K562 (cell line): ENCODE data around the gene PLEKHM2. TPM values are rescaled to one million over a fixed set of nuclear protein-coding genes. Genes with fewer than 3 reads are reported as not detected.
A peak's percentile ranks its signal among the peaks of the same experiment; 100 is the strongest.

Experiments used
- ATAC-seq: fragments of 200-7000 bp; cut with Tn5 transposase; 3 replicates; pipeline ENCODE4 v1.9.1; 2020; ENCODE audit warnings: moderate library complexity
- BruUV-seq: library from RNA; stranded (reverse); fragments of 400-500 nt; replicated peaks from 2 replicates; lab custom pipeline; 2021; lab: Mats Ljungman, UMichigan
- CTCF ChIA-PET: fragments of 300-600 bp; formaldehyde crosslinking; extraction: SDS; loops from one replicate; lab custom pipeline; 2021; ENCODE audit warnings: low intra/inter-chr PET ratio; lab: Yijun Ruan, JAX
- POLR2A ChIA-PET: fragments of 300-600, 350-650 bp; sonication (Branson Sonifier 250); formaldehyde crosslinking; extraction: SDS; loops from one replicate; lab custom pipeline; 2021; ENCODE audit warnings: antibody characterized with exemption, inconsistent platforms; lab: Yijun Ruan, JAX
- DNase-seq, 4 experiments: peaks; one replicate each; pipeline versions ENCODE4 v3.0.0 to v3.0.0-alpha.2; 2011 to 2018; ENCODE audit warnings: low spot score in 3 of 4, mixed read lengths in 3 of 4; ENCODE audit errors: extremely low read depth in 1 of 4
- FAIRE-seq: peaks from 2 replicates; lab custom pipeline; 2011; peaks lifted over from hg19 to GRCh38; lab: Jason Lieb, UNC
- H2AFZ ChIP-seq: 2 replicates; pipeline ENCODE4 v1.6.0; 2011; ENCODE audit warnings: low read depth, low read length, control low read depth, inconsistent platforms
- H3K27ac ChIP-seq: fragments of 200-600 bp; 3 replicates; pipeline ENCODE4 v1.8.0; 2011; ENCODE audit warnings: low read depth, mild to moderate bottlenecking, control low read depth, inconsistent platforms, low read length, moderate library complexity, mixed read lengths; ENCODE audit errors: extremely low read depth
- H3K27me3 ChIP-seq, 2 experiments: fragments of 300-600 bp in 1 of 2; 2 replicates in 1 of 2; 3 replicates in 1 of 2; pipeline versions ENCODE4 v1.6.0 to v1.8.0; 2011; ENCODE audit warnings: inconsistent platforms in 2 of 2, low read length in 2 of 2, mild to moderate bottlenecking in 1 of 2, mixed read lengths in 1 of 2, moderate library complexity in 1 of 2; ENCODE audit not compliant: control insufficient read depth in 2 of 2, insufficient read depth in 2 of 2
- H3K36me3 ChIP-seq: fragments of 300-600 bp; 3 replicates; pipeline ENCODE4 v1.8.0; 2011; ENCODE audit warnings: mild to moderate bottlenecking, low read length, inconsistent platforms; ENCODE audit not compliant: control insufficient read depth, insufficient read depth
- H3K4me1 ChIP-seq, 2 experiments: fragments of 200-600 bp in 1 of 2; replicated peaks in 1 of 2; 2 replicates in 1 of 2; 3 replicates in 1 of 2; pipeline versions ENCODE4 v1.5.1 to v1.8.0; 2011; ENCODE audit warnings: inconsistent platforms in 2 of 2, low read length in 2 of 2, mild to moderate bottlenecking in 1 of 2, mixed read lengths in 1 of 2, moderate library complexity in 1 of 2; ENCODE audit not compliant: control insufficient read depth in 2 of 2, insufficient read depth in 2 of 2
- H3K4me2 ChIP-seq: 2 replicates; pipeline ENCODE4 v1.6.1; 2011; ENCODE audit warnings: low read length, control low read depth, inconsistent platforms, mixed read lengths; ENCODE audit not compliant: insufficient read depth
- H3K4me3 ChIP-seq: fragments of 200-600 bp; sonication (generic), shearing (Covaris generic); 2 replicates; pipeline ENCODE4 v1.5.1; 2016; ENCODE audit warnings: control low read depth, inconsistent platforms
- H3K79me2 ChIP-seq: fragments of 200-600 bp; 3 replicates; pipeline ENCODE4 v1.8.0; 2011; ENCODE audit warnings: low read length, inconsistent platforms; ENCODE audit not compliant: control insufficient read depth, insufficient read depth
- H3K9ac ChIP-seq, 2 experiments: 2 replicates each; pipeline versions ENCODE4 v1.6.0 to v1.6.1; 2011; ENCODE audit warnings: low read depth in 2 of 2, low read length in 2 of 2, control low read depth in 1 of 2, inconsistent platforms in 1 of 2, mild to moderate bottlenecking in 1 of 2, mixed read lengths in 1 of 2; ENCODE audit not compliant: insufficient read depth in 1 of 2
- H3K9me1 ChIP-seq: one replicate; pipeline ENCODE4 v1.6.0; 2011; ENCODE audit warnings: inconsistent platforms, mild to moderate bottlenecking, low read length, moderate library complexity; ENCODE audit not compliant: control insufficient read depth, insufficient read depth
- H3K9me3 ChIP-seq: replicated peaks from 2 replicates; pipeline ENCODE4 v1.5.1; 2011; ENCODE audit warnings: low read depth, low read length, inconsistent platforms; ENCODE audit not compliant: control insufficient read depth, insufficient read depth
- H4K20me1 ChIP-seq: replicated peaks from 2 replicates; pipeline ENCODE4 v1.6.1; 2011; ENCODE audit warnings: low read length, inconsistent platforms, mixed read lengths; ENCODE audit not compliant: control insufficient read depth, insufficient read depth
- BHLHE40 ChIP-seq: IDR thresholded peaks from 2 replicates; pipeline ENCODE4 v1.6.1; 2011; ENCODE audit warnings: low read length, improper control_type of control experiment
- ELF4 ChIP-seq: fragments of 450-650 bp; formaldehyde crosslinking; IDR thresholded peaks from 2 replicates; pipeline ENCODE4 v1.4.0; 2022; ENCODE audit warnings: missing genetic modification characterization
- GTF2F1 ChIP-seq: IDR thresholded peaks from 2 replicates; pipeline ENCODE4 v1.6.1; 2011; ENCODE audit warnings: low read depth, low read length, improper control_type of control experiment
- MEF2A ChIP-seq: IDR thresholded peaks from 2 replicates; pipeline ENCODE4 v1.6.1; 2011; ENCODE audit warnings: low read depth, mild to moderate bottlenecking, low read length, moderate library complexity; ENCODE audit not compliant: control insufficient read depth
- PCBP2 ChIP-seq: fragments of 200-400 bp; formaldehyde crosslinking; IDR thresholded peaks from 2 replicates; pipeline ENCODE4 v1.6.1; 2018; ENCODE audit warnings: low read length, low read depth, mild to moderate bottlenecking, moderate library complexity; ENCODE audit not compliant: poor library complexity, severe bottlenecking
- ZNF41 ChIP-seq: fragments of 250-450 bp; sonication (Bioruptor Pico); conservative IDR thresholded peaks from 2 replicates; pipeline ENCODE4 v1.4.0; 2020; ENCODE audit warnings: mild to moderate bottlenecking
- WGBS: fragments of 100-300 bp; shearing (Covaris generic); methylation state at CpG from one replicate; pipeline ENCODE4 v1.1.6; 2016; ENCODE audit warnings: low coverage, mixed read lengths; ENCODE audit not compliant: insufficient coverage; ENCODE audit errors: missing lambda C conversion rate; 5-methylcytosine and 5-hydroxymethylcytosine counted together
- in situ Hi-C: fragments of 300-500 bp; cut with MboI; formaldehyde crosslinking; loops from 4 replicates; pipeline ENCODE4 v1.15.0; 2018; ENCODE audit warnings: inconsistent platforms, mixed read lengths
- intact Hi-C: fragments of 100-400 bp; cut with micrococcal nuclease; formaldehyde crosslinking; loops from 2 replicates; pipeline ENCODE4 v1.14.2; 2022
- polyA plus RNA-seq, 8 experiments: library from polyadenylated mRNA; depleted of rRNA in 4 of 8; stranded (reverse) in 5 of 8; unstranded in 3 of 8; fragments of >200 nt; fragmentation: Nextera tagmentation in 2 of 8; fragmentation: Illumina TruSeq in 1 of 8; extraction: Ambion mirVana in 2 of 8; extraction: Trizol in 1 of 8; gene quantifications; 2 replicates each; pipeline versions ENCODE4 v1.2.1 to v1.2.3, GENCODE V29; 2011 to 2014; ENCODE audit warnings: inconsistent platforms in 1 of 8, missing spikeins in 1 of 8
- total RNA-seq, 7 experiments: library from RNA; depleted of rRNA in 6 of 7; stranded (reverse); fragments of >200 nt in 6 of 7; fragmentation: Illumina TruSeq in 2 of 7; extraction: Trizol in 2 of 7; gene quantifications; 2 replicates each; pipeline versions ENCODE4 v1.2.1 to v1.2.3, GENCODE V29; 2011 to 2021; ENCODE audit warnings: low replicate concordance in 1 of 7
- TF ChIP-seq, protein P1 (sequence below), 2 experiments: fragments of 450-650 bp; IDR thresholded peaks; 2 replicates each; pipeline ENCODE4 v1.6.1; 2018; ENCODE audit warnings: mild to moderate bottlenecking in 2 of 2, low read depth in 1 of 2; ENCODE audit not compliant: partially characterized antibody in 2 of 2
- TF ChIP-seq, protein P2 (sequence below), 3 experiments: fragments of 200-800 bp in 1 of 3; sonication (Bioruptor generic) in 1 of 3; sonication (generic) in 1 of 3; formaldehyde crosslinking in 1 of 3; IDR thresholded peaks; 2 replicates each; pipeline versions ENCODE4 v1.6.1 to v1.8.0; 2016 to 2022; ENCODE audit warnings: mild to moderate bottlenecking in 2 of 3, missing compliant biosample characterization in 2 of 3, missing genetic modification characterization in 2 of 3, missing genetic modification reagents in 1 of 3

Gene PLEKHM2
- total and polyA plus RNA-seq, 9 of the 15 experiments (the other 6 are each of a cell fraction or from before 2014, with no cell fraction given), result 0.27 to 63.7 (median 33.2) TPM

DNA sequence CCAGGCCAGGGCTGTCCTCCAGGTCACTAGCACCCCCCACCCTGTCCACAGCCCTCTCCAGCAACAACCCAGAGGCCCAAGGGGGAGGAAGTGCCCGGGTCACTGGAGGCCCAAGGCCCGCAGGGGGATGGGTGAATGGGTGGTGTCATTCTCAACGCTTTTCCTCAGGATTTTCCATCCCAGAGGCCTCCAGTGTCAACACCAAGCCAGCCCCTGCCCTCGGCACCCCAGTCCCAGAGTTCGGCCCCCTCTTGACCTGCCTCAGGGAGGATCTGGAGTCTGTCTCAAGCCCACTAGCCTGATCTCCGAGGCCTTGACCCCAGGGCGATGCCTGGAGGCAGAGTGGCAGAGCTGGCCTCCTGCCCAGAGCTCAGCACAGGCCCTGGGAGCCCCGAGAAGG lies 63.3 kb downstream of the PLEKHM2 start:
- Histone ChIP-seq H3K79me2 (no peaks in the 10 kb centered on the region), H2AFZ (no peak overlapping the region), H3K27ac (no peak overlapping the region), H3K9ac (peak overlapping the region in 1 of 2 experiments; percentile 74; a peak in 2 of 4 replicates), H3K4me1 (peaks cover 0 to 27% of the 10 kb centered on the region in 2 experiments; a peak in 2 of 5 replicates), H3K9me1 (no peaks in the 10 kb centered on the region), H3K27me3 (peaks cover 7 to 29% of the 10 kb centered on the region in 2 experiments; a peak in 3 of 5 replicates), H3K4me2 (no peak overlapping the region), H3K4me3 (no peak overlapping the region)
- CTCF ChIA-PET, result no interaction called here
- DNase-seq, result no peak
- no peak for ATAC-seq
- no TSS peak for BruUV-seq
- TF ChIP-seq, protein P1, sequence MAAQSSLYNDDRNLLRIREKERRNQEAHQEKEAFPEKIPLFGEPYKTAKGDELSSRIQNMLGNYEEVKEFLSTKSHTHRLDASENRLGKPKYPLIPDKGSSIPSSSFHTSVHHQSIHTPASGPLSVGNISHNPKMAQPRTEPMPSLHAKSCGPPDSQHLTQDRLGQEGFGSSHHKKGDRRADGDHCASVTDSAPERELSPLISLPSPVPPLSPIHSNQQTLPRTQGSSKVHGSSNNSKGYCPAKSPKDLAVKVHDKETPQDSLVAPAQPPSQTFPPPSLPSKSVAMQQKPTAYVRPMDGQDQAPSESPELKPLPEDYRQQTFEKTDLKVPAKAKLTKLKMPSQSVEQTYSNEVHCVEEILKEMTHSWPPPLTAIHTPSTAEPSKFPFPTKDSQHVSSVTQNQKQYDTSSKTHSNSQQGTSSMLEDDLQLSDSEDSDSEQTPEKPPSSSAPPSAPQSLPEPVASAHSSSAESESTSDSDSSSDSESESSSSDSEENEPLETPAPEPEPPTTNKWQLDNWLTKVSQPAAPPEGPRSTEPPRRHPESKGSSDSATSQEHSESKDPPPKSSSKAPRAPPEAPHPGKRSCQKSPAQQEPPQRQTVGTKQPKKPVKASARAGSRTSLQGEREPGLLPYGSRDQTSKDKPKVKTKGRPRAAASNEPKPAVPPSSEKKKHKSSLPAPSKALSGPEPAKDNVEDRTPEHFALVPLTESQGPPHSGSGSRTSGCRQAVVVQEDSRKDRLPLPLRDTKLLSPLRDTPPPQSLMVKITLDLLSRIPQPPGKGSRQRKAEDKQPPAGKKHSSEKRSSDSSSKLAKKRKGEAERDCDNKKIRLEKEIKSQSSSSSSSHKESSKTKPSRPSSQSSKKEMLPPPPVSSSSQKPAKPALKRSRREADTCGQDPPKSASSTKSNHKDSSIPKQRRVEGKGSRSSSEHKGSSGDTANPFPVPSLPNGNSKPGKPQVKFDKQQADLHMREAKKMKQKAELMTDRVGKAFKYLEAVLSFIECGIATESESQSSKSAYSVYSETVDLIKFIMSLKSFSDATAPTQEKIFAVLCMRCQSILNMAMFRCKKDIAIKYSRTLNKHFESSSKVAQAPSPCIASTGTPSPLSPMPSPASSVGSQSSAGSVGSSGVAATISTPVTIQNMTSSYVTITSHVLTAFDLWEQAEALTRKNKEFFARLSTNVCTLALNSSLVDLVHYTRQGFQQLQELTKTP (IDR thresholded peaks at IDR 0.05; ENCODE audit: low read depth in 1 of 2, partially characterized antibody in 2 of 2), result no peak
- TF ChIP-seq PCBP2 (no peak), MEF2A (no peak), BHLHE40 (no peak), GTF2F1 (no peak), ELF4 (no peak), ZNF41 (CRISPR knock-in tag) (no peak)
- TF ChIP-seq, protein P2, sequence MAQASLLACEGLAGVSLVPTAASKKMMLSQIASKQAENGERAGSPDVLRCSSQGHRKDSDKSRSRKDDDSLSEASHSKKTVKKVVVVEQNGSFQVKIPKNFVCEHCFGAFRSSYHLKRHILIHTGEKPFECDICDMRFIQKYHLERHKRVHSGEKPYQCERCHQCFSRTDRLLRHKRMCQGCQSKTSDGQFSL (CRISPR knock-in tag; IDR thresholded peaks at IDR 0.05), result peak; percentile 24; the same call in 1 of the 2 replicates
- TF ChIP-seq, protein P2 (tag; IDR thresholded peaks at IDR 0.05), result no peak
- TF ChIP-seq, all 486 proteins: peak for 1
- no peaks in the 10 kb centered on the region for H3K36me3 ChIP-seq
- intact Hi-C loops, result no loop called here
- POLR2A ChIA-PET, result no interaction called here
- 0 out of 2 replicates have a peak, but pooled peaks cover 4% of the 10 kb centered on the region for H4K20me1 ChIP-seq
- in situ Hi-C loops, result no loop called here
- FAIRE-seq, result no peak
- 9% methylated on average over 8 of the region's 8 CpGs for WGBS
- no peaks in the 10 kb centered on the region for H3K9me3 ChIP-seq
